KBM-7 (cell line): ENCODE results near the gene ALDH18A1.
"Not testable (repeated sequence)": the region's sequence is repeated elsewhere in the genome, so short reads cannot be mapped to it uniquely, and the experiment has no call there.

ENCODE experiments used
- DNase-seq: peaks from one replicate; pipeline ENCODE4 v3.0.0-alpha.2; 2015
- in situ Hi-C: fragments of 300-500 bp; cut with MboI; formaldehyde crosslinking; loops from 2 replicates; pipeline ENCODE4 v1.14.3; 2020; ENCODE audit warnings: low sequenced_read_pairs, low pct_unique_long_range_greater_than_20kb, mixed read lengths

Gene ALDH18A1

GRCh38 chr10:95656291-95657164 lies at the start of gene ALDH18A1:
ALDH18A1 (minus strand) TSS chr10:95656711; CDS start chr10:95653377, 3,334 bp downstream.
- in situ Hi-C loops, result no loop called here
- peak; percentile 97 for DNase-seq

DNA sequence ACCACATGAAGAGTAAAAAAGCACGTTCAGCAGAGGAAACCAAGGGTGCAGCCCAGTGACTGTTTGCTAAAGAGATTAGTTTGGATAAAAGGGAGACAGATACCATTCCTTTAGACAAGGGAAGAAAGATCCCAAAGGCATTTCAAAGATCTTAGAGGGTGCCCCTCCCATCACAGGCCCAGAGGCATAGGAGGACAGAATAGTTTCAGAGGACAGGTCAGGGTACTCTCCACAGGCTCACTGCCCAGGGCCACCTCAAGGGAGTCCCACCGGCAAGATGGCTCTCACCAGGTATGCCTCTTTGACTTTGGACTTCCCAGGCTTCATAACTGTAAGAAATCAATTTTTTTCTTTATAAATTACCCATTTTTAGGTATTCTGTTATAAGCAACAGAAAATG lies 41.9 kb upstream of the ALDH18A1 start:
- in situ Hi-C loops, result no loop called here
- no peak for DNase-seq

- in situ Hi-C loops, result no loop called here
Measured at GRCh38 chr10:95697429-95697828, 40.9 kb upstream of the ALDH18A1 start.

DNA sequence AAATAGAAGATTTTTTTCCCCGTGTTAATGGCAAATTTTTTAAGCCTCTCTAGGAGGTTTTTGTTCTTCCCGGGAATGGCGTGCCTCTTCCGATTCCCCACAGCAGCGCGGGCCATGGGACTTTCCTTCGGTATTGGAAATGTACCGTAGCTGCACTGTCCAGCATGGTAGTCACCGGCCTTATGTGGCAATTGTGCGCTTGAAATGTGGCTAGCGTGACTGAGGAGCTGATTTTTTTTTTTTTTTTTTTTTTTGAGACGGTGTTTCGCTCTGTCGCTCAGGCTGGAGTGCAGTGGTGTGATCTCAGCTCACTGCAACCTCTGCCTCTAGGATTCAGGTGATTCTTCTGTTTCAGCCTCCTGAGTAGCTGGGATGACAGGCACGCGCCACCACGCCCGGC lies 38.2 kb upstream of the ALDH18A1 start:
- in situ Hi-C loops, result no loop called here

More at GRCh38 chr10:95697429-95697828, 40.9 kb upstream of the ALDH18A1 start:
- peak; percentile 25 for DNase-seq

GRCh38 chr10:95693668-95694534 lies 37.4 kb upstream of the ALDH18A1 start, which contains the start of gene TCTN3:
TCTN3 (minus strand) TSS chr10:95693927; CDS start chr10:95693899, 28 bp downstream.
- in situ Hi-C loops, result no loop called here
- DNase-seq, result peak; percentile 99

More for the DNA sequence above, 38.2 kb upstream of the ALDH18A1 start:
- DNase-seq, result no peak

- DNase-seq, result peak; percentile 14
- in situ Hi-C loops, result no loop called here
Measured at GRCh38 chr10:95693071-95693667, 36.7 kb upstream of the ALDH18A1 start.

DNA sequence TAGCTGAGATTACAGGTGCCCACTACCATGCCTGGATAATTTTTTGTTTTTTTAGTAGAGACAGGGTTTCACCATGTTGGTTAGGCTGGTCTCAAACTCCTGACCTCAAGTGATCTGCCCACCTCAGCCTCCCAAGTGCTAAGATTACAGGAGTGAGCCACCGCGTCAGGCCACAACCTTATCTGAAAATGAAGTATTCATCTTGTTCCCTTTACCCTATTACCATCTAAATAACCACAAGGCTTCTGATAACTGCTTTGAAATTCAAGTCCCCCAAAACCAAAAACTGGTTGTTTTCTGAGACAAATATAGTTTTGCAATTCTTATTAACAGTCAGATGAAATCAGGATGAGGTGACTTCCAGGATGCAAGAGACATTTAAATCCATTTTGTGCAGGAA lies 34.8 kb upstream of the ALDH18A1 start:
- DNase-seq, result no peak
- in situ Hi-C loops, result no loop called here

GRCh38 chr10:95688648-95689047 lies 32.1 kb upstream of the ALDH18A1 start:
- no peak for DNase-seq
- in situ Hi-C loops, result no loop called here

- in situ Hi-C loops, result no loop called here
- no peak for DNase-seq
Measured at GRCh38 chr10:95683966-95684365, 27.5 kb upstream of the ALDH18A1 start.

- in situ Hi-C loops, result no loop called here
- no peak for DNase-seq
Measured at GRCh38 chr10:95675403-95676116, 19.0 kb upstream of the ALDH18A1 start.

GRCh38 chr10:95674643-95675042 lies 18.1 kb upstream of the ALDH18A1 start:
- in situ Hi-C loops, result no loop called here

DNA sequence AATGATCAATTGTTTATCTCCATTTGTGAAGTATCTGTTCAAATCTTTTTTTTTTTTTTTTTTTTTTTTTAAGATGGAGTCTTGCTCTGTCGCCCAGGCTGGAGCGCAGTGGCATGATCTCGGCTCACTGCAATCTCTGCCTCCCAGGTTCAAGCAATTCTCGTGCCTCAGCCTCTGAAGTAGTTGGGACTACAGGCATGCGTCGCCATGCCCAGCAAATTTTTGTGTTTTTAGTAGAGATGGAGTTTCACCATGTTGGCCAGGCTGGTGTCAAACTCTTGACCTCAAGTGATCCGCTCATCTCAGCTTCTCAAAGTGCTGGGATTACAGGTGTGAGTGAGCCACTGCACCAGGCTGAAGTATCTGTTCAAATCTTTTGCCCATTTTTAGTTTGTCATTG lies 16.1 kb upstream of the ALDH18A1 start:
- in situ Hi-C loops, DNase-seq: not testable (repeated sequence)

More at GRCh38 chr10:95674643-95675042, 18.1 kb upstream of the ALDH18A1 start:
- no peak for DNase-seq

DNA sequence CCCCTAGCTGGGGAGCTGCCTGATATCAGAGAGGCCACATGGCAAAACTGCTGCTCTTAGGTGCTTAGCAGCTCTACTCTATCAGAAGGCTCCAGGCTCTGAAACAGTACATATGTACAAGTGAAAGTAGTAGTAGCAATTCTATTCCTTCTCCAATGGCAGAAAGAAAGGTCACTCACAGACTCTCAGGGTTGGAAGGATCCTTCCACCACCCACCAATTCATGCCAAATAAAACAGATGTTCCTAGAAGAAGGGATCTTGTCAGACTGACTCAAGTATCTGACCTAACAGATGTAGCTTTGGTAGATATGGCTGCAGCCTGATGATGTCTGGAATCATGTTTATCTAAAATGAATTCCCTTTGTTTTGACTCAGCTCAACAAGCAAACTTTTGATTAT lies 8.0 kb upstream of the ALDH18A1 start:
- in situ Hi-C loops, result no loop called here
- DNase-seq, result no peak

DNA sequence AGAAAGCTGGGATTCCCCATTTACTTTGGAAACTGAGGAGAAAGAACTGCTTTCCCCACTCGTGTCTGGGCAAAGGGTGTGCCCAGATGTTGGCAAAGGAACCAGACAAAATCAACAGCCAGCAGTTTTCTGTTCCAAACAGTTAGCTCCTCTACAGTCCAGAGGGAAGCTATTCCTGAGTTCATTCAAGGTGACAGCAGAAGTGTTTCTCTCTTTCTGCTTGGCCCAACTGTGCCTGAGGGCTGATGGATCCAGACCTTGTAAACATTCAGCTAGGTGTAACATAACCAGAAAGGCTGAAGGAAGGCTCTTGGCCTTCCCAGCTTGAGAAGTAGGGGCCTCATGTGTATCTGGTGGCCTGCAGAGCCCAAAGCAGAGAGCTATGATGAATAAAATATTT lies 7.0 kb upstream of the ALDH18A1 start:
- in situ Hi-C loops, result no loop called here

GRCh38 chr10:95661818-95662217 lies 5.3 kb upstream of the ALDH18A1 start:
- in situ Hi-C loops, result no loop called here

More for the DNA sequence above, 7.0 kb upstream of the ALDH18A1 start:
- no peak for DNase-seq

DNA sequence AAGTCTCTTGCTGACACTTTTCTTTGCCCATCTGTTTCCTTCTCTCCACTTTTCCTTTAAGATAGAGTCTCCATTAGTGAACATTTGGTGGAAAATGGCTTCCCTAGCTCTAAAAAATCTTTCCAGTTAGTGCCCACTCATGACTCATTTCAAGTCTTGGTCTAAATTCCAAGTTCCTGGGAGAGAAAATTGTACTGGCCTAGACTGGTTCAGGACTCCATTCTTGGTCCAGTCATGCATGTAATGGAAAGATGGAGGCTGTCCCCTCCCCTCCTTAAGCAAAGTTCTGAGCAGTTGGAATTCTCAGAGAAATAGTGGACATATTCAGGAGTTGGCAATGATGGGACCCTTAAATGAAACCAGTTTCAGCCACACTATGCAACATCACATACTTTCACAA lies 3.8 kb upstream of the ALDH18A1 start:
- in situ Hi-C loops, result no loop called here
- no peak for DNase-seq

More at GRCh38 chr10:95661818-95662217, 5.3 kb upstream of the ALDH18A1 start:
- no peak for DNase-seq

DNA sequence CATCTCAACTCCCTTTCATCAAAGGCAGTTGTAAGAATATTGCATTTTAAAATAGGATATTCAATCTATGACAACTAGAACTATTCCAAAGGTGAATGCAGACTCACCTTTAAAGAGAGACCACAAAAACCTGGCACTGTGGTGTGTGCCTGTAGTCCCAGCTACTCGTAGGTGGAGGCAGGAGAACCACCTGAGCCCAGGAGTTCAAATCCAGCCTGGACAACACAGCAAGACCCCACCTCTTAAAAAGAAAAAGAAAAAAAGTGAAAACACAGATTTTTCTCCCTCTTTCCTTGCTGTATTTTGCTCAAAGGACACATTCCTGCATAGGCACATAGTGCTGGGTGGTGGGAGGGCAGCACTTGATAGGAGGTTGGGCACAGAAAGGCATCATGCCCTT lies 739 bp upstream of the ALDH18A1 start:
- no peak for DNase-seq
- in situ Hi-C loops, result no loop called here

- in situ Hi-C loops, result no loop called here
- peak; percentile 41 for DNase-seq
Measured at GRCh38 chr10:95655571-95656290, 780 bp downstream of the ALDH18A1 start.
